Osteocyte (in vitro differentiated cells): ENCODE results near the gene HTT-AS. TPM values are rescaled to one million over a fixed set of nuclear protein-coding genes. Genes with fewer than 3 reads are reported as not detected.

Experiments
- DNase-seq: peaks from one replicate; pipeline ENCODE4 v3.0.0; 2021; ENCODE audit warnings: mixed read lengths; ENCODE audit not compliant: unreplicated experiment; ENCODE audit errors: extremely low spot score
- H3K27ac Mint-ChIP-seq: one replicate; pipeline ENCODE4 v1.8.0; 2021; ENCODE audit warnings: mild to moderate bottlenecking, mixed read lengths; ENCODE audit not compliant: unreplicated experiment
- H3K27me3 Mint-ChIP-seq: one replicate; pipeline ENCODE4 v1.8.0; 2021; ENCODE audit warnings: mixed read lengths; ENCODE audit not compliant: unreplicated experiment
- H3K36me3 Mint-ChIP-seq: one replicate; pipeline ENCODE4 v1.8.0; 2021; ENCODE audit warnings: mixed read lengths; ENCODE audit not compliant: unreplicated experiment
- H3K4me1 Mint-ChIP-seq: one replicate; pipeline ENCODE4 v1.8.0; 2021; ENCODE audit warnings: mixed read lengths; ENCODE audit not compliant: unreplicated experiment
- H3K4me3 Mint-ChIP-seq: one replicate; pipeline ENCODE4 v1.8.0; 2021; ENCODE audit warnings: mild to moderate bottlenecking, moderate library complexity, mixed read lengths; ENCODE audit not compliant: unreplicated experiment
- H3K9me3 Mint-ChIP-seq: one replicate; pipeline ENCODE4 v1.8.0; 2021; ENCODE audit warnings: mixed read lengths; ENCODE audit not compliant: unreplicated experiment
- total RNA-seq: library from RNA; stranded (reverse); gene quantifications from 2 replicates; pipeline ENCODE4 v1.2.1, GENCODE V29; 2021
- TF ChIP-seq, protein P1 (sequence below): fragments of 200-600 bp; sonication (generic); IDR thresholded peaks from 2 replicates; pipeline ENCODE4 v1.5.0; 2021; ENCODE audit warnings: antibody characterized with exemption, mild to moderate bottlenecking, moderate library complexity

The HTT-AS gene
- total RNA-seq, 1 donor from 2014 or later = not detected

DNA sequence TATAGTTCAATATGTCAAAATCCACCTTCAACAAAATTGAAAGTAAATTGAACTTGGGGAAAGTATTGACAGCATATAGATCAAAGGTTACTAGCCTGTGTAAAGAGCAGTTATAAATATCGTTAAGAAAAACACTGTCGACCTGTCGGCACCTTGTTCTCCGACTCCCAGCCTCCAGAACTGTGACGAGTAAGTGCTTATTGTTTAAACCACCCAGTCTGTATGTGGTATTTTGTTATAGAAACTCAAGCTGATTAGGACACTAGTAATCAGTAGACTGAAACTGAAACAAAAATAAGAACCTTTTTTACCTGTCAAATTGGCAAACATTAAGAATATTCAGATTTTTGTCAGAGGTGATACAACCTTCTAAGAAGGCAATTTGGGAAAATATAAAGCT, 17.1 kb upstream of the HTT-AS start:
- H3K27ac Mint-ChIP-seq = no peak overlapping the region
- H3K9me3 Mint-ChIP-seq = no peaks in the 10 kb centered on the region
- no peak for DNase-seq
- peaks cover 5% of the 10 kb centered on the region for H3K4me1 Mint-ChIP-seq
- peaks cover 29% of the 10 kb centered on the region for H3K36me3 Mint-ChIP-seq
- TF ChIP-seq, protein P1, sequence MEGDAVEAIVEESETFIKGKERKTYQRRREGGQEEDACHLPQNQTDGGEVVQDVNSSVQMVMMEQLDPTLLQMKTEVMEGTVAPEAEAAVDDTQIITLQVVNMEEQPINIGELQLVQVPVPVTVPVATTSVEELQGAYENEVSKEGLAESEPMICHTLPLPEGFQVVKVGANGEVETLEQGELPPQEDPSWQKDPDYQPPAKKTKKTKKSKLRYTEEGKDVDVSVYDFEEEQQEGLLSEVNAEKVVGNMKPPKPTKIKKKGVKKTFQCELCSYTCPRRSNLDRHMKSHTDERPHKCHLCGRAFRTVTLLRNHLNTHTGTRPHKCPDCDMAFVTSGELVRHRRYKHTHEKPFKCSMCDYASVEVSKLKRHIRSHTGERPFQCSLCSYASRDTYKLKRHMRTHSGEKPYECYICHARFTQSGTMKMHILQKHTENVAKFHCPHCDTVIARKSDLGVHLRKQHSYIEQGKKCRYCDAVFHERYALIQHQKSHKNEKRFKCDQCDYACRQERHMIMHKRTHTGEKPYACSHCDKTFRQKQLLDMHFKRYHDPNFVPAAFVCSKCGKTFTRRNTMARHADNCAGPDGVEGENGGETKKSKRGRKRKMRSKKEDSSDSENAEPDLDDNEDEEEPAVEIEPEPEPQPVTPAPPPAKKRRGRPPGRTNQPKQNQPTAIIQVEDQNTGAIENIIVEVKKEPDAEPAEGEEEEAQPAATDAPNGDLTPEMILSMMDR = no peak
- H3K27me3 Mint-ChIP-seq = no peaks in the 10 kb centered on the region
- no peak overlapping the region for H3K4me3 Mint-ChIP-seq

GRCh38 chr4:3087115-3087797, 12.9 kb upstream of the HTT-AS start:
- no peaks in the 10 kb centered on the region for H3K27me3 Mint-ChIP-seq
- no peak for DNase-seq
- no peaks in the 10 kb centered on the region for H3K9me3 Mint-ChIP-seq
- peaks cover 14% of the 10 kb centered on the region for H3K36me3 Mint-ChIP-seq
- no peak overlapping the region for H3K27ac Mint-ChIP-seq
- H3K4me3 Mint-ChIP-seq = no peak overlapping the region
- peaks cover 8% of the 10 kb centered on the region for H3K4me1 Mint-ChIP-seq
- TF ChIP-seq, protein P1 = no peak

DNA sequence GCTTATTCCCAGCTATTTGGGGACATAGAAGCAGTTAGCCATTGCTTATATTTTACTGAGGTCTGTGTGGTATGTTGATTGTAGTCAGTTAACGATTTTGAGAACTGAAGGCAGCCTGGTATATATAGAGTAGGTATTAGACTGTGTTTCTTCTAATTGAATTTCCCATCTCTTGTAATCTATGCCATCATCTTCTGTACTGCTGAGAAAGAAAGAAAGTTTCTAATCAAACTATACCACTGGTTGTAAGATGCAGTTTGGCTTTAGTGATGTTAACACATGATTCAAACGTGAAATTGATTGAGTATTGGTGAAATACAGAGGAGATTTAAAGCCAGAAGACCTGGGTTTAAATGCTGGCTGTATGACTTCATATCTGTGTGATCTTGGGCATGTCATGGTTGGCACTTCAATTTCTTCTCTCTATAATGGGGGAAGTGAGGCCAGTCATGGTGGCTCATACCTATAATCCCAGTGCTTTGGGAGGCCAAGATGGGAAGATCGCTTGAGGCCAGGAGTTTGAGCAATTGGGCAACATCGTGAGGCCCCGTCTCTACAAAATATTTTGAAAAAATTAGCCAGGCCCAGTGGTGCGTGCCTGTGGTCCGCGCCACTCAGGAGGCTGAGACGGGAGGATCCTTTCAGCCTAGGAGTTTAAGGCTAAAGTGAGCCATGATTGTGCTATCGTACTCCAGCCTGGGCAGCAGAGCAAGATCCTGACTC, 11.8 kb upstream of the HTT-AS start:
- H3K36me3 Mint-ChIP-seq = peaks cover 14% of the 10 kb centered on the region
- no peaks in the 10 kb centered on the region for H3K9me3 Mint-ChIP-seq
- H3K4me1 Mint-ChIP-seq = peaks cover 8% of the 10 kb centered on the region
- no peak for DNase-seq
- H3K27ac Mint-ChIP-seq = no peak overlapping the region
- TF ChIP-seq, protein P1 = no peak
- no peak overlapping the region for H3K4me3 Mint-ChIP-seq
- no peaks in the 10 kb centered on the region for H3K27me3 Mint-ChIP-seq

- no peaks in the 10 kb centered on the region for H3K27me3 Mint-ChIP-seq
These were observed 9.4 kb upstream of the HTT-AS start for GRCh38 chr4:3083732-3084131.

More at GRCh38 chr4:3083732-3084131, 9.4 kb upstream of the HTT-AS start:
- no peak for DNase-seq
- peaks cover 4% of the 10 kb centered on the region for H3K4me1 Mint-ChIP-seq
- TF ChIP-seq, protein P1 = no peak
- H3K27ac Mint-ChIP-seq = no peak overlapping the region
- H3K4me3 Mint-ChIP-seq = no peak overlapping the region
- H3K9me3 Mint-ChIP-seq = no peaks in the 10 kb centered on the region
- peaks cover 9% of the 10 kb centered on the region for H3K36me3 Mint-ChIP-seq
